ENCODE results near the gene ITGB6. TPM values are rescaled to one million over a fixed set of nuclear protein-coding genes. Genes with fewer than 3 reads are reported as not detected.
A peak's percentile ranks its signal among the peaks of the same experiment; 100 is the strongest.

The ITGB6 gene
- total and polyA plus RNA-seq, 2 donors (not counting 1 experiment from before 2014, with no cell fraction given): 0.01 TPM; not detected in 1

DNA sequence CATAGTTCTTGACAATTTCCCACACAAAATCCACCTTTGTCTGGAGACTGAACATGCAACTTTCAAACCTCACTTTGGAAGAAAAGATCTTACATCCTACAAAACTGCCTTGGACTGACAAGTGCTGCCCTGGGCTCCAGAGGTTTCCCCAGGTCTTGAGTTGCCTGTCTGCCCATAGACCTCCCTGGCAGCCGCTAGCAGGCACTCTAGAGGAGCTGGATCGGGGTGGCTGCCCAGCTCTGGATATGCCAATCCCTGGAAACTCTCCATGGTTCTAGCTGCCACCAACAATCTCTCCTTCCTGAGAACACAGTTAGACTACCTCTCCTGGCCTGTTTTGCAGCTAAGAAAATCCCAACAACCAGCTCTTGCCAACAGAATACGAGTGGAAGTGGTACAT lies 3.4 kb upstream of the ITGB6 start:
- Histone ChIP-seq H2AFZ (ENCODE audit: low read length) (no peak overlapping the region), H3K79me2 (ENCODE audit: control insufficient read depth, insufficient read depth, low read length) (no peaks in the 10 kb centered on the region), H3K4me3 (replicated peaks in 1 of 4; ENCODE audit: control extremely low read depth in 1 of 4, insufficient read depth in 1 of 4, low read depth in 3 of 4, low read length in 4 of 4) (no peak overlapping the region), H3K36me3 (ENCODE audit: control insufficient read depth, insufficient read depth, low read length) (no peaks in the 10 kb centered on the region), H3K27me3 (ENCODE audit: control insufficient read depth, insufficient read depth, low read length) (no peaks in the 10 kb centered on the region), H3K27ac (ENCODE audit: insufficient read depth, low read length) (no peak overlapping the region), H3K4me2 (ENCODE audit: extremely low read depth, insufficient read depth, low read length) (no peak overlapping the region), H3K4me1 (ENCODE audit: control insufficient read depth, extremely low read depth, insufficient read depth, low read length) (peaks cover 18% of the 10 kb centered on the region), H3K9ac (ENCODE audit: insufficient read depth, low read length) (no peak overlapping the region), H4K20me1 (ENCODE audit: control insufficient read depth, extremely low read depth, insufficient read depth, low read length) (no peaks in the 10 kb centered on the region), H3K9me3 (ENCODE audit: control insufficient read depth, insufficient read depth, low read depth, low read length) (no peaks in the 10 kb centered on the region)
- TF ChIP-seq EZH2 (IDR thresholded peaks at IDR 0.05; ENCODE audit: low read length, missing control alignments): no peak
- TF ChIP-seq CTCF (conservative IDR thresholded peaks at IDR 0.05 in 1 of 2, IDR thresholded peaks at IDR 0.05 in 1 of 2; ENCODE audit: low read depth in 1 of 2, low read length in 2 of 2): no peak
- no peak for DNase-seq (ENCODE audit: low read depth in 2 of 2)

GRCh38 chr2:160203007-160203406 lies 2.9 kb upstream of the ITGB6 start:
- Histone ChIP-seq H3K79me2 (ENCODE audit: control insufficient read depth, insufficient read depth, low read length) (no peaks in the 10 kb centered on the region), H3K27me3 (ENCODE audit: control insufficient read depth, insufficient read depth, low read length) (no peaks in the 10 kb centered on the region)

DNA sequence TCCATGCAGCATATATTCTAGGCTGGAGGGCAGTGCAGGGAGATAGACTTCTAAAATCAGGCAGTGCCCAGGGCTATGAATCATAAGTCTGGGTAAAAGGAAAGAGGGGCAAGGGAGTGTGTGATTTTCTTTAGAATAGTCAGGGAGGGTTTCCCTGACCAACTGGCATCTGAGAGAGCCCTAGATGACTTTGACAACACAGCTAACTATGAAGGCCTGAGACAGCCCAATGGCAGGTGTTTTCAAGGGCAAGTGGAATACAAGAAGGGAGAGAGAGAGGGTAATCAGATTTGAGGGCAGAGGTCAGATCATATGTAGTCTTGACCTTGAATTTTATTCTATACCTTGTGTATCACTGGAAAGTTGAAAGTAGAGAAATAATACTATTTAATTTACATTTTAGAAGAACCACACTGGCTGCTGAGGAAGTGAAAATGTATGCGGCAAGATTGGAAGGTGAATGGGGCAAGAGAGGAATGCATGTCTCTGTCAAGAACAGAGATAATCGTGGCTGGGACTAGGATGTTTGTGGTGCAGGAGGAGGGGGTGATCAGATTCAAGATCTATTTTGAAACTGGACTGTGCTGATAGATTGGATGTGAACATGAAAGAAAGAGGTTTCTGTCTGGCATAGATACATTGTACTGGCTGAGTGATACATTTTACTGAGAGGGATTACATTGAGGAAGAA lies 1.9 kb upstream of the ITGB6 start:
- Histone ChIP-seq H4K20me1 (ENCODE audit: control insufficient read depth, extremely low read depth, insufficient read depth, low read length) (no peaks in the 10 kb centered on the region), H3K9ac (ENCODE audit: insufficient read depth, low read length) (no peak overlapping the region), H3K36me3 (ENCODE audit: control insufficient read depth, insufficient read depth, low read length) (no peaks in the 10 kb centered on the region), H3K9me3 (ENCODE audit: control insufficient read depth, insufficient read depth, low read depth, low read length) (no peaks in the 10 kb centered on the region), H3K27ac (ENCODE audit: insufficient read depth, low read length) (no peak overlapping the region), H3K4me3 (replicated peaks in 1 of 4; ENCODE audit: control extremely low read depth in 1 of 4, insufficient read depth in 1 of 4, low read depth in 3 of 4, low read length in 4 of 4) (no peak overlapping the region), H3K4me1 (ENCODE audit: control insufficient read depth, extremely low read depth, insufficient read depth, low read length) (peaks cover 10% of the 10 kb centered on the region), H2AFZ (ENCODE audit: low read length) (no peak overlapping the region), H3K4me2 (ENCODE audit: extremely low read depth, insufficient read depth, low read length) (no peak overlapping the region), H3K27me3 (ENCODE audit: control insufficient read depth, insufficient read depth, low read length) (no peaks in the 10 kb centered on the region), H3K79me2 (ENCODE audit: control insufficient read depth, insufficient read depth, low read length) (no peaks in the 10 kb centered on the region)
- no peak for TF ChIP-seq CTCF (conservative IDR thresholded peaks at IDR 0.05 in 1 of 2, IDR thresholded peaks at IDR 0.05 in 1 of 2; ENCODE audit: low read depth in 1 of 2, low read length in 2 of 2)
- TF ChIP-seq EZH2 (IDR thresholded peaks at IDR 0.05; ENCODE audit: low read length, missing control alignments): no peak
- DNase-seq (ENCODE audit: low read depth in 2 of 2): peak in 1 of 2 donors; percentile 57

More at GRCh38 chr2:160203007-160203406, 2.9 kb upstream of the ITGB6 start:
- Histone ChIP-seq H2AFZ (ENCODE audit: low read length) (no peak overlapping the region), H3K9ac (ENCODE audit: insufficient read depth, low read length) (no peak overlapping the region), H3K36me3 (ENCODE audit: control insufficient read depth, insufficient read depth, low read length) (no peaks in the 10 kb centered on the region), H3K27ac (ENCODE audit: insufficient read depth, low read length) (no peak overlapping the region), H3K4me2 (ENCODE audit: extremely low read depth, insufficient read depth, low read length) (no peak overlapping the region), H3K9me3 (ENCODE audit: control insufficient read depth, insufficient read depth, low read depth, low read length) (no peaks in the 10 kb centered on the region), H3K4me3 (replicated peaks in 1 of 4; ENCODE audit: control extremely low read depth in 1 of 4, insufficient read depth in 1 of 4, low read depth in 3 of 4, low read length in 4 of 4) (no peak overlapping the region), H4K20me1 (ENCODE audit: control insufficient read depth, extremely low read depth, insufficient read depth, low read length) (no peaks in the 10 kb centered on the region), H3K4me1 (ENCODE audit: control insufficient read depth, extremely low read depth, insufficient read depth, low read length) (peaks cover 16% of the 10 kb centered on the region)
- no peak for DNase-seq (ENCODE audit: low read depth in 2 of 2)
- TF ChIP-seq EZH2 (IDR thresholded peaks at IDR 0.05; ENCODE audit: low read length, missing control alignments) (no peak), CTCF (conservative IDR thresholded peaks at IDR 0.05 in 1 of 2, IDR thresholded peaks at IDR 0.05 in 1 of 2; ENCODE audit: low read depth in 1 of 2, low read length in 2 of 2) (no peak)
